Endodermal cell (in vitro differentiated cells): ENCODE measurements around the gene TSHZ2. TPM values are rescaled to one million over a fixed set of nuclear protein-coding genes. Genes with fewer than 3 reads are reported as not detected.

Experiments used
- DNase-seq: peaks from one replicate; pipeline ENCODE4 v3.0.0-alpha.2; 2017
- H3K27ac ChIP-seq: 2 replicates; pipeline ENCODE4 v1.5.1; 2013; ENCODE audit warnings: mild to moderate bottlenecking, low read depth, low read length, moderate library complexity
- H3K27me3 ChIP-seq: 2 replicates; pipeline ENCODE4 v1.6.1; 2013; ENCODE audit warnings: mild to moderate bottlenecking, low read length, moderate library complexity; ENCODE audit not compliant: insufficient read depth, control insufficient read depth, poor library complexity, severe bottlenecking
- H3K36me3 ChIP-seq: 2 replicates; pipeline ENCODE4 v1.7.0; 2013; ENCODE audit warnings: mild to moderate bottlenecking, low read length, moderate library complexity; ENCODE audit not compliant: control insufficient read depth, insufficient read depth
- H3K4me1 ChIP-seq: one replicate; pipeline ENCODE4 v1.7.0; 2013; ENCODE audit warnings: low read length; ENCODE audit not compliant: control insufficient read depth, insufficient read depth
- H3K4me3 ChIP-seq: 2 replicates; pipeline ENCODE4 v1.5.1; 2013; ENCODE audit warnings: mild to moderate bottlenecking, low read length, moderate library complexity
- H3K9ac ChIP-seq: 2 replicates; pipeline ENCODE4 v1.6.1; 2013; ENCODE audit warnings: mild to moderate bottlenecking, low read length, moderate library complexity; ENCODE audit not compliant: poor library complexity, severe bottlenecking; ENCODE audit errors: extremely low read depth
- H3K9me3 ChIP-seq: 2 replicates; pipeline ENCODE4 v1.6.1; 2013; ENCODE audit warnings: mild to moderate bottlenecking, low read length, moderate library complexity; ENCODE audit not compliant: control insufficient read depth
- H3K27ac Mint-ChIP-seq: 2 replicates; pipeline ENCODE4 v1.8.0; 2020; ENCODE audit warnings: mixed read lengths
- H3K27me3 Mint-ChIP-seq: 2 replicates; pipeline ENCODE4 v1.8.0; 2021; ENCODE audit warnings: mild to moderate bottlenecking, mixed read lengths; ENCODE audit not compliant: insufficient read depth
- H3K36me3 Mint-ChIP-seq: 2 replicates; pipeline ENCODE4 v1.8.0; 2020; ENCODE audit warnings: low read depth, mixed read lengths
- H3K4me1 Mint-ChIP-seq: 2 replicates; pipeline ENCODE4 v1.8.0; 2020; ENCODE audit warnings: mixed read lengths
- H3K4me3 Mint-ChIP-seq: 2 replicates; pipeline ENCODE4 v1.8.0; 2020; ENCODE audit warnings: mild to moderate bottlenecking, moderate library complexity, mixed read lengths
- H3K9me3 Mint-ChIP-seq: 2 replicates; pipeline ENCODE4 v1.8.0; 2020; ENCODE audit warnings: mild to moderate bottlenecking, mixed read lengths
- CTCF ChIP-seq: fragments of 200-600 bp; sonication (generic); conservative IDR thresholded peaks from 2 replicates; pipeline ENCODE4 v1.5.0; 2021; ENCODE audit warnings: antibody characterized with exemption, mild to moderate bottlenecking
- WGBS, 2 experiments: methylation state at CpG; one replicate each; pipeline versions ENCODE4 v1.1.5 to v1.1.7; 2013; ENCODE audit warnings: missing lambda C conversion rate in 2 of 2, mixed read lengths in 1 of 2; ENCODE audit not compliant: insufficient coverage in 1 of 2, insufficient read length in 1 of 2; 5-methylcytosine and 5-hydroxymethylcytosine counted together
- total RNA-seq, 2 donors: library from RNA; stranded (reverse); fragmentation: NEBNext Ultra II Directional in 1 of 2; extraction: Animal tissue kit (Norgen Biotek cat#: 25700) in 1 of 2; gene quantifications; 2 replicates in 1 of 2; 3 replicates in 1 of 2; pipeline ENCODE4 v1.2.1, GENCODE V29; 2021

Gene TSHZ2
- total RNA-seq, 2 donors from 2014 or later: 0.07 to 0.31 TPM

- H3K36me3 Mint-ChIP-seq: no peaks in the 10 kb centered on the region
- no peak for TF ChIP-seq CTCF
- Histone ChIP-seq H3K4me1 (no peaks in the 10 kb centered on the region), H3K36me3 (no peaks in the 10 kb centered on the region), H3K9me3 (no peaks in the 10 kb centered on the region), H3K9ac (no peak overlapping the region), H3K4me3 (no peak overlapping the region), H3K27me3 (no peaks in the 10 kb centered on the region), H3K27ac (no peak overlapping the region)
- H3K27ac Mint-ChIP-seq: no peak overlapping the region
- DNase-seq: no peak
- H3K4me1 Mint-ChIP-seq: peaks cover 12% of the 10 kb centered on the region
- H3K9me3 Mint-ChIP-seq: no peaks in the 10 kb centered on the region
- 93 to 94% methylated on average over 2 of the region's 2 CpGs for WGBS, 2 experiments
- H3K27me3 Mint-ChIP-seq: peaks cover 2% of the 10 kb centered on the region
- H3K4me3 Mint-ChIP-seq: no peak overlapping the region
Measured at GRCh38 chr20:53409447-53409717, 437.2 kb downstream of the TSHZ2 start.

GRCh38 chr20:53411129-53411528 lies 439.0 kb downstream of the TSHZ2 start:
- Histone ChIP-seq H3K9ac (no peak overlapping the region), H3K36me3 (no peaks in the 10 kb centered on the region), H3K9me3 (no peaks in the 10 kb centered on the region), H3K4me3 (no peak overlapping the region), H3K4me1 (no peaks in the 10 kb centered on the region), H3K27me3 (no peaks in the 10 kb centered on the region), H3K27ac (no peak overlapping the region)
- Mint-ChIP-seq H3K27ac (no peak overlapping the region), H3K4me3 (no peak overlapping the region), H3K9me3 (no peaks in the 10 kb centered on the region), H3K4me1 (peaks cover 12% of the 10 kb centered on the region), H3K27me3 (peaks cover 2% of the 10 kb centered on the region), H3K36me3 (no peaks in the 10 kb centered on the region)
- DNase-seq: no peak
- TF ChIP-seq CTCF: no peak
- WGBS, 2 experiments: 94 to 100% methylated on average over 3 of the region's 3 CpGs

GRCh38 chr20:53411891-53412290 lies 439.7 kb downstream of the TSHZ2 start:
- Mint-ChIP-seq H3K27me3 (peaks cover 2% of the 10 kb centered on the region), H3K36me3 (no peaks in the 10 kb centered on the region), H3K4me3 (no peak overlapping the region), H3K4me1 (peaks cover 12% of the 10 kb centered on the region), H3K27ac (no peak overlapping the region), H3K9me3 (no peaks in the 10 kb centered on the region)
- no peaks in the 10 kb centered on the region for H3K9me3 ChIP-seq
- H3K4me3 ChIP-seq: no peak overlapping the region
- no peak for TF ChIP-seq CTCF
- H3K4me1 ChIP-seq: no peaks in the 10 kb centered on the region
- DNase-seq: no peak
- H3K27ac ChIP-seq: peak overlapping the region; percentile 38
- H3K27me3 ChIP-seq: no peaks in the 10 kb centered on the region
- 94 to 100% methylated on average over 1 to 4 of the region's 4 CpGs for WGBS, 2 experiments
- H3K36me3 ChIP-seq: no peaks in the 10 kb centered on the region
- no peak overlapping the region for H3K9ac ChIP-seq
